Kidney (tissue), 14 donors: ENCODE measurements around the gene MLLT1. TPM values are rescaled to one million over a fixed set of nuclear protein-coding genes. Genes with fewer than 3 reads are reported as not detected.

Experiments
- DNase-seq, 5 donors: peaks; one replicate each; pipeline ENCODE4 v3.0.0-alpha.2; 2013 to 2020
- FAIRE-seq: peaks from 2 replicates; lab custom pipeline; 2012; peaks lifted over from hg19 to GRCh38; lab: Jason Lieb, UNC
- H3K27ac ChIP-seq, 2 donors: one replicate each; pipeline ENCODE4 v1.7.0; 2013; ENCODE audit warnings: low read depth in 2 of 2, low read length in 2 of 2, inconsistent platforms in 1 of 2
- H3K27me3 ChIP-seq: one replicate; pipeline ENCODE4 v1.7.1; 2013; ENCODE audit warnings: low read length, inconsistent platforms; ENCODE audit not compliant: control insufficient read depth, insufficient read depth
- H3K36me3 ChIP-seq, 3 donors: one replicate each; pipeline versions ENCODE4 v1.7.0 to v1.7.1; 2013; ENCODE audit warnings: low read length in 3 of 3, control low read depth in 1 of 3, inconsistent platforms in 1 of 3; ENCODE audit not compliant: insufficient read depth in 3 of 3, control insufficient read depth in 2 of 3
- H3K4me1 ChIP-seq, 3 donors: one replicate each; pipeline versions ENCODE4 v1.7.0 to v1.7.1; 2013; ENCODE audit warnings: low read length in 3 of 3, inconsistent platforms in 1 of 3, low read depth in 1 of 3; ENCODE audit not compliant: control insufficient read depth in 2 of 3, insufficient read depth in 2 of 3
- H3K4me3 ChIP-seq, 3 donors: one replicate each; pipeline versions ENCODE4 v1.7.0 to v1.8.1; 2013; ENCODE audit warnings: low read length in 3 of 3, control low read depth in 1 of 3, inconsistent platforms in 1 of 3
- H3K9ac ChIP-seq, 3 donors: one replicate each; pipeline versions ENCODE4 v1.7.0 to v1.7.1; 2013; ENCODE audit warnings: low read length in 3 of 3, control low read depth in 1 of 3, inconsistent platforms in 1 of 3
- H3K9me3 ChIP-seq, 3 donors: one replicate each; pipeline versions ENCODE4 v1.7.0 to v1.7.1; 2013; ENCODE audit warnings: low read length in 3 of 3, control low read depth in 1 of 3, inconsistent platforms in 1 of 3; ENCODE audit not compliant: control insufficient read depth in 2 of 3, insufficient read depth in 1 of 3
- CTCF ChIP-seq: IDR thresholded peaks from 3 replicates; pipeline ENCODE4 v1.5.1; 2012; ENCODE audit warnings: mild to moderate bottlenecking, moderate library complexity, borderline replicate concordance; ENCODE audit not compliant: insufficient read depth; ENCODE audit errors: extremely low read depth
- intact Hi-C: fragments of 100-400 bp; cut with DNase I; formaldehyde crosslinking; loops from one replicate; pipeline ENCODE4 v1.11.1; 2022
- polyA plus RNA-seq: library from polyadenylated mRNA; stranded (reverse); fragments of 350-450 nt; fragmentation: Illumina TruSeq; extraction: RNeasy Lipid Tissue Mini Kit (QIAGEN cat#74804); gene quantifications from one replicate; pipeline ENCODE4 v1.2.3, GENCODE V29; 2014; ENCODE audit warnings: low read depth, low replicate concordance; ENCODE audit not compliant: insufficient read depth
- total RNA-seq: library from RNA; stranded (reverse); fragmentation: NEBNext Ultra II Directional; extraction: Animal tissue kit (Norgen Biotek cat#: 25700); gene quantifications from one replicate; pipeline ENCODE4 v1.2.1, GENCODE V29; 2021
- donor health status: control.
- donor health status: control.
- donor health status: control.
- donor health status: control.
- donor health status: control.
- donor health status: DM: yes; HTN: yes; CAD: no.
- donor health status: Normal renal cell carcinoma (clear cell type).

The MLLT1 gene
- total and polyA plus RNA-seq, 2 donors from 2014 or later, result 32.0 to 53.2 TPM

DNA sequence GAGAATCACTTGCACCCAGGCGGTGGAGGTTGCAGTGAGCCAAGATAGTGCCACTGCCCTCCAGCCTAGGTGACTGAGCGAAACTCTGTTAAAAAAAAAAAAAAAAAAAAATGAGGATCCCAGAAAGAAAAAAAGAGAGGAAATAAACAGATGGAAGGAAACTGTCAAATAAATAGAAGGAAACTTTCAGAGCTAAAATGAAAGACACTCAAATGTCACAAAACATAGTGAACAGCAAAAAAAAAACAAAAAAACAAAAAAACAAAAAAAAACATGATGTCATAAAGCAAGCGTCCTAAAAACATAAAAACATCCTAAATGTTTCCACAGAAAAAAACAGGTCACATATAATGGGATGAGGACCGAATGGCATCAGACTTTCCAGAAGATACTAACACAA, 15.0 kb downstream of the MLLT1 start:
- peak; percentile 46 for FAIRE-seq
- Histone ChIP-seq H3K9me3 (no peaks in the 10 kb centered on the region), H3K4me3 (no peak overlapping the region), H3K27ac (no peak overlapping the region), H3K36me3 (peaks cover 0 to 12% (median 10%) of the 10 kb centered on the region in 3 donors), H3K9ac (no peak overlapping the region), H3K4me1 (no peaks in the 10 kb centered on the region), H3K27me3 (no peaks in the 10 kb centered on the region)
- DNase-seq, result no peak
- no peak for TF ChIP-seq CTCF
- intact Hi-C loops, result no loop called here

GRCh38 chr19:6263735-6264444, 15.9 kb downstream of the MLLT1 start:
- H3K4me3 ChIP-seq, result no peak overlapping the region
- H3K4me1 ChIP-seq, result no peaks in the 10 kb centered on the region
- H3K36me3 ChIP-seq, result peaks cover 0 to 16% (median 14%) of the 10 kb centered on the region in 3 donors
- no peak overlapping the region for H3K27ac ChIP-seq
- TF ChIP-seq CTCF, result no peak
- FAIRE-seq (no peak), DNase-seq (peak; percentile 63 to 77 (median 67))
- intact Hi-C loops, result no loop called here
- H3K9ac ChIP-seq, result no peak overlapping the region
- no peaks in the 10 kb centered on the region for H3K27me3 ChIP-seq
- no peaks in the 10 kb centered on the region for H3K9me3 ChIP-seq

DNA sequence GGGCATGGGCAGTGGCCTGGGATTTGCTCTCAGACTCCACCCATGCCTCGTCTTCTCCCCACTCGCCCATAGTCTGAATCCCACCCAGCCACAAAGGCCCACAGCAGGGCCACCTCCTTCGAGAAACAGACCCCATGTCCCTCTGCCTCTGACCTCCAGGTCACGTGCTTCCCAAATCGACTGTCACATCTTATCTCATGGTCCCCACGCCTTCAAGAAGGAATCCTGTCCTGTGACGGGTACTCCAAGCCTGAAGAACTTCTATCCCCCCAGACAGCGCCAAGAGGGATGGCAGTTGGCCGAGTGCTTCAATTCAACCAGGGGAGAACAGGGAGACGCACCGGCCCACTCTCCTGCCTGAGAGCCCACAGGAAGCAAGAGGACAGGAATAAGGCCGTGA, 16.5 kb downstream of the MLLT1 start:
- H3K4me3 ChIP-seq, result no peak overlapping the region
- H3K4me1 ChIP-seq, result no peaks in the 10 kb centered on the region
- intact Hi-C loops, result no loop called here
- H3K9ac ChIP-seq, result no peak overlapping the region
- no peaks in the 10 kb centered on the region for H3K27me3 ChIP-seq
- DNase-seq, result peak in 2 of 5 donors; percentile 28 to 43
- no peak overlapping the region for H3K27ac ChIP-seq
- peaks cover 0 to 19% (median 16%) of the 10 kb centered on the region in 3 donors for H3K36me3 ChIP-seq
- FAIRE-seq, result no peak
- H3K9me3 ChIP-seq, result no peaks in the 10 kb centered on the region
- TF ChIP-seq CTCF, result no peak
